Colonic mucosa (tissue), 4 donors: ENCODE data around the gene IFNB1. TPM values are rescaled to one million over a fixed set of nuclear protein-coding genes. Genes with fewer than 3 reads are reported as not detected.
A peak's percentile ranks its signal among the peaks of the same experiment; 100 is the strongest.

Source experiments
- DNase-seq: peaks from one replicate; pipeline ENCODE4 v3.0.0-alpha.2; 2020
- H3K27ac ChIP-seq: fragments of 200-600 bp; one replicate; pipeline ENCODE4 v1.8.0; 2021
- H3K27me3 ChIP-seq: fragments of 200-600 bp; one replicate; pipeline ENCODE4 v1.8.0; 2021
- H3K36me3 ChIP-seq: fragments of 200-600 bp; one replicate; pipeline ENCODE4 v1.8.0; 2021
- H3K4me1 ChIP-seq: fragments of 200-600 bp; one replicate; pipeline ENCODE4 v1.8.0; 2021; ENCODE audit warnings: mild to moderate bottlenecking
- H3K4me3 ChIP-seq: fragments of 200-600 bp; one replicate; pipeline ENCODE4 v1.8.0; 2021
- H3K9ac ChIP-seq, 2 donors: one replicate each; pipeline ENCODE4 v1.7.0; 2013; ENCODE audit warnings: control low read depth in 2 of 2, low read depth in 2 of 2, low read length in 2 of 2
- H3K9me3 ChIP-seq: fragments of 200-600 bp; one replicate; pipeline ENCODE4 v1.8.0; 2021
- CTCF ChIP-seq: fragments of 200-600 bp; IDR thresholded peaks from one replicate; pipeline ENCODE4 v1.8.0; 2022; ENCODE audit warnings: antibody characterized with exemption, mild to moderate bottlenecking
- intact Hi-C: fragments of 100-400 bp; cut with DNase I; formaldehyde crosslinking; loops from one replicate; pipeline ENCODE4 v1.14.1; 2022
- total RNA-seq, 2 donors: library from RNA; stranded (reverse); fragmentation: NEBNext Ultra II Directional in 1 of 2; extraction: Animal tissue kit (Norgen Biotek cat#: 25700) in 1 of 2; gene quantifications; one replicate each; pipeline ENCODE4 v1.2.1, GENCODE V29; 2021
- donor health status: healthy.
- donor health status: DM: no; HTN: no; CAD: no.
- donor health status: DM: no; HTN: no; CAD: no.

The IFNB1 gene
- total RNA-seq, 2 donors from 2014 or later, result not detected

DNA sequence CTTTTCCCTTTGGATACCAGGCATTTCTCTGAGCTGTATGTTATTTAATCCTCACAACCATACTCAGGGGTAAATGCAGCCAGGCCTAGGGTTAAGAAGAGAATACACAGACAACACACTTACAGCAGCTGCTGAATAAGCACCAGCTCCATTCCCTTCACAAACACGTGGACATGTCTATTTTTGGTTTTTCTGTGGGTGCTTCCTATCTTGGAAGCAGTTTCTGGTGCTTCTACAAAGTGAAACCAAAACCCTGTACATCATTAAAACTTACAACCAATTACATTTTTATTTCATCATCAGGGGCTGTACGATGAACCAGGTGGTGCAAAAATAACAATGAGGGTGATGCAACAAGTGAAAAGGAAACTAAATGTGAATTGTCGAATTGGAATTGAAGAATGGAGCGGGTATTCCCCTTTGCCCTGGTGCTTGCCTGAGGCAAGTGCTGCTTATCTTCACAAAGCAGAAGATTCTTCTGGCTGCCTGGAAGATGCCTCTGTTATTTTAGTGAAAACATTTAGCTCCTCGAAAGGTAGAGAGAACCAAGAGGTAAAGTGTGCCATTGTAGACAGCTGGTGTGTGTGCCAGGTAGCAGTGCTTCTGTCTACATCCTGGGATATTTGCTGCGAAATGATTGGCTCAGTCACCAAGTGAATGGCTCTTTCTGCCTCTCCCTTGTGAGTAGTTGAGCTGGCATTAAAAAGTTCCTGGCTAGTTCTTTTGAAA lies 18.6 kb upstream of the IFNB1 start:
- H3K27me3 ChIP-seq, result no peaks in the 10 kb centered on the region
- peak overlapping the region; percentile 1 for H3K4me3 ChIP-seq
- peak overlapping the region in 1 of 2 donors; percentile 14 for H3K9ac ChIP-seq
- no peak overlapping the region for H3K27ac ChIP-seq
- no peaks in the 10 kb centered on the region for H3K36me3 ChIP-seq
- H3K9me3 ChIP-seq, result no peaks in the 10 kb centered on the region
- no peak for DNase-seq
- no peak for TF ChIP-seq CTCF
- H3K4me1 ChIP-seq, result no peaks in the 10 kb centered on the region
- intact Hi-C loops, result no loop called here

- H3K27ac ChIP-seq, result no peak overlapping the region
- no peak overlapping the region for H3K4me3 ChIP-seq
- intact Hi-C loops, result no loop called here
- H3K9ac ChIP-seq, result no peak overlapping the region
- no peaks in the 10 kb centered on the region for H3K36me3 ChIP-seq
- DNase-seq, result no peak
- TF ChIP-seq CTCF, result no peak
- H3K4me1 ChIP-seq, result no peaks in the 10 kb centered on the region
- no peaks in the 10 kb centered on the region for H3K27me3 ChIP-seq
- no peaks in the 10 kb centered on the region for H3K9me3 ChIP-seq
These were observed 17.8 kb upstream of the IFNB1 start for GRCh38 chr9:21095561-21095960.

- no peak for DNase-seq
- no peak overlapping the region for H3K4me3 ChIP-seq
- H3K36me3 ChIP-seq, result no peaks in the 10 kb centered on the region
- TF ChIP-seq CTCF, result no peak
- intact Hi-C loops, result no loop called here
- no peaks in the 10 kb centered on the region for H3K27me3 ChIP-seq
- H3K27ac ChIP-seq, result no peak overlapping the region
- H3K4me1 ChIP-seq, result no peaks in the 10 kb centered on the region
- H3K9ac ChIP-seq, result no peak overlapping the region
- H3K9me3 ChIP-seq, result no peaks in the 10 kb centered on the region
These were observed 8.8 kb upstream of the IFNB1 start for GRCh38 chr9:21086538-21086937.

DNA sequence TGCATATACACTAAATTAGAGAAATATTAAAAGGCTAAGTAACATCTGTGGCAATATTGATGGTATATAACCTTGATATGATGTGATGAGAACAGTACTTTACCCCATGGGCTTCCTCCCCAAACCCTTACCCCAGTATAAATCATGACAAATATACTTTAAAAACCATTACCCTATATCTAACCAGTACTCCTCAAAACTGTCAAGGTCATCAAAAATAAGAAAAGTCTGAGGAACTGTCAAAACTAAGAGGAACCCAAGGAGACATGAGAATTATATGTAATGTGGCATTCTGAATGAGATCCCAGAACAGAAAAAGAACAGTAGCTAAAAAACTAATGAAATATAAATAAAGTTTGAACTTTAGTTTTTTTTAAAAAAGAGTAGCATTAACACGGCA lies 7.3 kb upstream of the IFNB1 start:
- Histone ChIP-seq H3K27me3 (no peaks in the 10 kb centered on the region), H3K9ac (no peak overlapping the region), H3K36me3 (no peaks in the 10 kb centered on the region), H3K27ac (no peak overlapping the region), H3K9me3 (no peaks in the 10 kb centered on the region), H3K4me1 (no peaks in the 10 kb centered on the region), H3K4me3 (no peak overlapping the region)
- intact Hi-C loops, result no loop called here
- no peak for DNase-seq
- TF ChIP-seq CTCF, result no peak

GRCh38 chr9:21084242-21084850 lies 6.6 kb upstream of the IFNB1 start:
- no peak for TF ChIP-seq CTCF
- Histone ChIP-seq H3K9me3 (no peaks in the 10 kb centered on the region), H3K4me1 (no peaks in the 10 kb centered on the region), H3K36me3 (no peaks in the 10 kb centered on the region), H3K27ac (no peak overlapping the region), H3K4me3 (no peak overlapping the region), H3K27me3 (no peaks in the 10 kb centered on the region), H3K9ac (no peak overlapping the region)
- no peak for DNase-seq
- intact Hi-C loops, result no loop called here
